DOHH2 (cell line): ENCODE results near the gene KLRG1.

ENCODE experiments used
- H3F3A ChIP-seq: fragments of 200-600 bp; sonication (generic), shearing (Covaris generic); 2 replicates; pipeline ENCODE4 v1.6.0; 2016; ENCODE audit warnings: antibody characterized with exemption, mild to moderate bottlenecking; ENCODE audit not compliant: control insufficient read depth, insufficient read depth
- H3K27ac ChIP-seq: fragments of 200-600 bp; sonication (generic); 2 replicates; pipeline ENCODE4 v1.5.1; 2014; ENCODE audit warnings: low read depth, mild to moderate bottlenecking, low read length, moderate library complexity
- H3K27me3 ChIP-seq: fragments of 200-600 bp; sonication (generic); 2 replicates; pipeline ENCODE4 v1.6.1; 2014; ENCODE audit warnings: mild to moderate bottlenecking, low read length, mixed read lengths; ENCODE audit not compliant: control insufficient read depth
- H3K36me3 ChIP-seq: fragments of 200-600 bp; sonication (generic); 2 replicates; pipeline ENCODE4 v1.6.1; 2014; ENCODE audit warnings: mild to moderate bottlenecking, low read length, moderate library complexity, mixed read lengths; ENCODE audit not compliant: control insufficient read depth
- H3K4me1 ChIP-seq: fragments of 200-600 bp; sonication (generic); 2 replicates; pipeline ENCODE4 v1.6.1; 2014; ENCODE audit warnings: mild to moderate bottlenecking, low read length, mixed read lengths; ENCODE audit not compliant: control insufficient read depth
- H3K4me2 ChIP-seq: fragments of 200-600 bp; sonication (generic); 2 replicates; pipeline ENCODE4 v1.6.0; 2014; ENCODE audit warnings: mild to moderate bottlenecking, low read length, moderate library complexity
- H3K4me3 ChIP-seq: fragments of 200-600 bp; sonication (generic); 2 replicates; pipeline ENCODE4 v1.5.1; 2014; ENCODE audit warnings: mild to moderate bottlenecking, low read length, mixed read lengths
- H3K79me2 ChIP-seq: fragments of 200-600 bp; sonication (generic); 2 replicates; pipeline ENCODE4 v1.6.1; 2014; ENCODE audit warnings: mild to moderate bottlenecking, low read length, mixed read lengths; ENCODE audit not compliant: control insufficient read depth
- H3K9me2 ChIP-seq: fragments of 200-600 bp; sonication (generic); replicated peaks from 2 replicates; pipeline ENCODE4 v1.6.1; 2014; ENCODE audit warnings: mild to moderate bottlenecking, low read length, mixed read lengths; ENCODE audit not compliant: control insufficient read depth
- H3K9me3 ChIP-seq: fragments of 200-600 bp; sonication (generic); 2 replicates; pipeline ENCODE4 v1.6.1; 2014; ENCODE audit warnings: antibody characterized with exemption, low read length, mixed read lengths; ENCODE audit not compliant: control insufficient read depth, insufficient read depth
- H4K20me1 ChIP-seq: fragments of 200-600 bp; sonication (generic); 2 replicates; pipeline ENCODE4 v1.6.0; 2014; ENCODE audit warnings: low read depth, mild to moderate bottlenecking, antibody characterized with exemption, low read length, moderate library complexity; ENCODE audit not compliant: control insufficient read depth, insufficient read depth
- CTCF ChIP-seq: fragments of 200-600 bp; sonication (generic); IDR thresholded peaks from one replicate; pipeline ENCODE4 v1.5.1; 2014; ENCODE audit warnings: antibody characterized with exemption, mild to moderate bottlenecking, low read depth, low read length; ENCODE audit not compliant: poor library complexity, severe bottlenecking
- EZH2phosphoT487 ChIP-seq: fragments of 200-600 bp; sonication (generic); IDR thresholded peaks from 2 replicates; pipeline ENCODE4 v1.6.1; 2017; ENCODE audit warnings: borderline replicate concordance, mild to moderate bottlenecking, antibody characterized with exemption, low read length, moderate library complexity, mixed read lengths

The KLRG1 gene

GRCh38 chr12:8989413-8989812 lies at the start of gene KLRG1:
TSS of gene KLRG1 (plus strand) at chr12:8989546. CDS start at chr12:8989636, 90 bp downstream.
- Histone ChIP-seq H3K36me3 (no peaks in the 10 kb centered on the region), H3K9me3 (no peaks in the 10 kb centered on the region), H3K4me1 (peaks cover 27% of the 10 kb centered on the region), H3F3A (no peaks in the 10 kb centered on the region), H3K9me2 (no peaks in the 10 kb centered on the region), H3K27ac (no peak within 1 kb of the TSS), H3K4me3 (peak within 1 kb of the TSS; percentile 5; the same call in 1 of the 2 replicates), H4K20me1 (no peaks in the 10 kb centered on the region), H3K79me2 (no peaks in the 10 kb centered on the region), H3K27me3 (no peaks in the 10 kb centered on the region), H3K4me2 (peak within 1 kb of the TSS; percentile 42)
- TF ChIP-seq CTCF = no peak
- no peak for TF ChIP-seq EZH2phosphoT487

GRCh38 chr12:8941691-8942478 lies 47.5 kb upstream of the KLRG1 start:
- TF ChIP-seq CTCF = no peak
- no peak for TF ChIP-seq EZH2phosphoT487
- Histone ChIP-seq H3K27me3 (no peaks in the 10 kb centered on the region), H3K27ac (no peak overlapping the region), H3K9me2 (no peaks in the 10 kb centered on the region), H3F3A (peaks cover 6% of the 10 kb centered on the region), H3K4me1 (peaks cover 7% of the 10 kb centered on the region), H4K20me1 (peaks cover 8% of the 10 kb centered on the region; the same call in 1 of the 2 replicates), H3K36me3 (peaks cover 74% of the 10 kb centered on the region), H3K79me2 (peaks cover 23% of the 10 kb centered on the region), H3K4me3 (no peak overlapping the region), H3K9me3 (no peaks in the 10 kb centered on the region), H3K4me2 (no peak overlapping the region)

GRCh38 chr12:8943565-8944186 lies 45.7 kb upstream of the KLRG1 start:
- Histone ChIP-seq H3F3A (peaks cover 2% of the 10 kb centered on the region), H4K20me1 (peaks cover 20% of the 10 kb centered on the region), H3K36me3 (peaks cover 70% of the 10 kb centered on the region), H3K9me2 (no peaks in the 10 kb centered on the region), H3K4me3 (no peak overlapping the region), H3K27me3 (no peaks in the 10 kb centered on the region), H3K4me1 (peaks cover 22% of the 10 kb centered on the region), H3K27ac (no peak overlapping the region), H3K9me3 (no peaks in the 10 kb centered on the region), H3K4me2 (no peak overlapping the region), H3K79me2 (peaks cover 41% of the 10 kb centered on the region)
- TF ChIP-seq CTCF = no peak
- no peak for TF ChIP-seq EZH2phosphoT487
